Measurements from ENCODE around the gene CLNK.

The CLNK gene

DNA sequence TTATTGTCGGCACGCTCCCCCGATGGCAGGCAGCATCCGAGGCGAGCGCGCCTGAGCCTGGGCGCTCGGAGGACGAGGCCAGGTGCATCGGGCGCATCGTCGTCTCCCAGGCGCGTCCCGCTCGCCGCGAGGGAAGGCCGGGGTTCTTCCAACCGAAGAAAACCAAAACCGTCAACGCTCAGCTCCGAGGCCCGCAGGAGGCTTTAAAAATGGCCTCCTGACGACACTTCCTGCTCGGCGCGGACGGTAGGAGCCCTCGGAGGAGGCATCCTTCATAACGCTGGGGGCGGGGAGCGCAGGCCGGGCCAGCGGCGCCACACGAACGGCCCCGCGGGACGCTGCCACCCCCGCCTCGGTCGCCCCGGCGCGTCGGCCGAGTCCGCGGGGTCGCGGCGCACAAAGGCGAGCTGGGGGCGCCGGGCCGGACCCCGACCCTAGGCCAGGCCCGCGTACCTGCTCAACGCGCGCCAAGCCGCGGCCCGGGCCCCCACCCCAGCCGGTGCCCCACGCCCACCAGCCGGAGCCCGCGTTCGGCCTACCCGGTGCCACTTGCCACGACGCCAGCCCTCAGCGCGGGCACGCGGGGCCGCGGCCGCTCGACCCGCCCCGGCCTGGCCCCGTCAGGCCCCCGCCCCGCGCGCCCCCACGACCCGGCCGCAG lies 227.8 kb downstream of the CLNK start:
- no peak for DNase-seq (ENCODE audit: low spot score)

DNA sequence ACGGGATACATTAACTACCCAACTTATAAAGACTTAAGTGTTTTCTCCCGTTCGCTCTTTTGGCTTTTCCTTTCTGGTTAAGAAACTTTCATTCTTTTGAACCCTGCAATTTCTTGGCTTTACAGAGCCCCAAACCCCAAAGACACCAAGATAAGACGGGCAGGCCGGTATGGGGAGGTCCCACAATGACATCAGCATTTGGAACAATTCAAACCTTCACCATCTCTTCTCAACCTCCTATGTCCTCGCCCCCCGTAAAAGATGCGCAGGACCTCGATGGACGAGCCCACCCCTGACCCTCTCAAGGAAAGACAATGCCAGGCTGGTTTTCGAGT lies 228.3 kb downstream of the CLNK start:
- DNase-seq (ENCODE audit: low spot score), result no peak

DNA sequence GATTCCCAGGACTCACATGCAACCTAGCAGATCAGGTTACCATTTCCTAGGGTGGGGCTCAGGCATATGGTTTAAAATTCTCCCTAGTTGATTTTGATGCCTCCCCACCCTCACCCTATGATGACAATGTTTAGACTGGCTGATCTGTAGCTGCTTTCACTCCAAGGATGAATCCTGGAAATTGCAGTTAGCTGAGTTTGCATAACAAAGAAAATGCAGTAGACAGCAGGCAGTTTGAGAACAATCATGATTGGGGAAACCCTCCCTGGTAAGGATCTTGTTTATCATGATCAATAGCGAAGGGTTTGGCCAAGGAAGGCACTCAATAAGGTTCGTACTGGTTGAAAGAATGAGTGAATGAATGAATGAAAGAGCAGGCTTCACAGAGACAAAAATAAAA lies 229.4 kb downstream of the CLNK start:
- DNase-seq (ENCODE audit: low spot score), result no peak

DNA sequence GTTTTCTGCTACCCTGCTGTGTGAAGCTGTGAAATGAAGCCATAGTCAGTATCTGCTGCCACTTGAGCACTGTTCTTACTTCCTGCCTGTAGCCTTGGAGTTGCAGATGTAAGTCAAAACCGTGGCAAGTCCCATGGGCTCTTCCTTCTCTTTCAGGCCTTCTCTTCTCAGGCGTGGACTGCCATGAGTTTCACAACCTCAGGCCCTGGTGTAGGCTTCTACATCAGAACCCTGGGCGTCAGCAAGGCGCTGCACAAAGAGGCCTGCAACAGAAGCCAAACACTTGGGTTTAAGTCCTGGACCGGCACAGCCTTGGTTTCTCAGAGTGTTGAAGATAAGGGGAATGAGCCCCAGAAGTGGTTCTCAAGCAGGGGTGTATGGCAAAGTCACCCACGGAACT lies 229.8 kb downstream of the CLNK start:
- no peak for DNase-seq (ENCODE audit: low spot score)

DNA sequence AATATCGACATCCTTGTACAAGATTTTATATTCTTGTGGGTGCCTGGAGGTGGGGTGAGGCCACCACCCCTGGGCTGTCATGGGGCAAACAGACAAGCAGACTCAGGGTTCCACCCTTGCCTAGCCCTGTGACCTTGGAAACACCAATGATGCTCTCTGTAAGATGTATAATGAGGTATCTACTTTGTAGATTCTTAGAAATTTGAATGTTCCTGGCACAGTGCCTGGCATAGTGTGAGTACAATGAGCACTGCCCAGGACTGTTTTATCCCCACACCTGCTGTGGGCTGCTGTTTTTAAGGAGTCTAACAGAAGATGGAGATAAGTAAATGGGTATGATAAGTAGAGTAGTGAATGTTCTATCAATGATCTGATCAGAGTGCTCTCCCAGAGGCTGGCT lies 230.4 kb downstream of the CLNK start:
- DNase-seq (ENCODE audit: low spot score), result no peak

DNA sequence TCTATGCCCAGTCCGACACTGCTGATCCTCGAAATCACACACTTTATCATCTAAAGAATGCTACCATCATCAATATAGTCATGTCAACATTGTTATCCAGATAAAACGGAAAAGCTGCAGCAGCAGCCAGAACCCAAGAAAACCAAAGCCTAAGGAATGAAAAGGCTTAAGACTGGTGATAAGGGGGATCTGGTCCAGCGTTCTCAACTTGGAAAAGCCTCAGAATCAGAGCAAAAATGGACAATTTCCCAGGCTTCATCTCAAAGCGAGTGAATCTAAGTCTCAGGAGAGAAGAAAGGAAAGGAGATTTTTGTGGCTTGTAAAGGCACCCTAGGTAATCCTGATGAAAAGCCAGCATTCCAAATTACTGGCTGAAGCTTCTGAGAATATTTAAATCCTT lies 235.6 kb downstream of the CLNK start:
- no peak for DNase-seq (ENCODE audit: low spot score)

DNA sequence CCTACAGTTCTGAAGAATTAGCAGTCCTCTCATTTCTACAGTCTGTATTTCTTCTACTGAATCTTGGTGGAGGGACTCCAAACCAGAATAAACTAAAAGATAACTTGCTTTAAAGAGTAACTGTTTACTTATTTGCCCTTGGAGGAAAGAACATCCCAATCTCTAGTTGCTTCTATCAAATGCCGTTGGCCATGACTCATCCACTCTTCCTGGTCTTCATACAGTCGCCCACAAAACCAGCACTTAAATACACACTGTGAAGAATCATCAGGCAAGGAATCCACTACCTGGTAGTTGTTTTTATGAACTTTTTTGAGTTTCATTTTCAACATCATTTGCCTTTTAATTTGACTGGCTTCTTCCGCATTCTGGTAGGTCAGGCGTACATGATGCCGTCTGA lies 241.6 kb downstream of the CLNK start:
- no peak for DNase-seq (ENCODE audit: low spot score)

DNA sequence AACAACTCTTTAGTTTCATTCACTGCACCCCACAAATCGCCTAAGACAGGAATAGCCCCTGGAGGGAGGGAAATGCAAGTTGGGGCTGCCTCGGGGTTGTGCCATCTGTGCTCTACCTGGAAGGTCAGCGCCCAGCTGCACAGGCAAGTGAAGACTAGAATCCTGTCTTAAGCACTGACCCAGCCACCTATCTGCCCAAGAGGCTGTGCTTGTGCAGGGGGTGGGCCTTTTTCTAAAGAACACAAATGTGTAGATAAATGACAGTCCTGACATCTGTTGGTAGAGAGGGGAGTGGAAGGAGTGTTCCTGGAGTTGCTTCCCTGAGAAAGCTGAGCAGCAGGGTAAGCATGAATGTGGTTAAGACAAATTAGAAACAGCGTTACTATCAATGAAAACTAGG lies 243.1 kb downstream of the CLNK start:
- no peak for DNase-seq (ENCODE audit: low spot score)

DNA sequence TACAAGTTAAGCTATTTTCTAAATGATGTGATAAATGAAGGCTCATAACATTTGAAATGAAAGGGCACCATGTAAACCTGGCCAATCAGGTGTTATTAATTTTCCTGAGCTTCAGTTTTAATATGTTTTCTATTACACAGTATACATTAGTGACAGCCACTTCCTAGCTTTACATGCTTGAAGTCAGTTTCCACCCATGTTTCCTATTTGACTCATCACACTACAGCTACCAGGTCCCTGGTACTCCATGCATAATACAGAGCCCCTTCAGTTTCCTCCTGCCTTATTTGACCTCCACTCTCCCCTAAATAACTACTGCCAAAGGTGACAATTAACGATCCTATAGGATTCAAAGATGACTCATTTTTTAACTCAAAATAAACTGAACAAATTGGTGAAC lies 245.6 kb downstream of the CLNK start:
- DNase-seq (ENCODE audit: low spot score), result no peak

DNA sequence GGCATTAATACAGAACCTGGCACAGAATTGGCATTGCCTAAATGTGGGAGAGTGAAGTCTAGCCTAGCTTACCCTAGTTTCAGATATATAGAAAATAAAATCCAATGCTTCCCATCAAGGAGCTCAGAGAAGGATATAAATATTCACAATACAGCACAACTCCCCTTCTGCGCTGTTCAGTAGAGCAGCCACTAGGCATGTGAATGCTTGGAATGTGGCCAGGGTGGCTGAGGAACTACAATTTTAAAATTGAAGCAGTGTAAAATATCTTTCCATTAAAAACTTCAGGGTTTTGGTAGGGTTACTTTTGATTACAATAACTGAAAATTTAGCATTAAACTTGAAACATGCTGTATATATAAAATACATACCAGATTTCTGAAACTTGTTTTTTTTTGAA lies 246.8 kb downstream of the CLNK start:
- DNase-seq (ENCODE audit: low spot score), result no peak

Measured in pons (tissue), 1 donor.